ENCODE measurements around the gene PLSCR5. TPM values are rescaled to one million over a fixed set of nuclear protein-coding genes. Genes with fewer than 3 reads are reported as not detected.

Gene PLSCR5
- total RNA-seq, 1 donor from 2014 or later: not detected

GRCh38 chr3:146542978-146543377, 62.2 kb downstream of the PLSCR5 start:
- no peaks in the 10 kb centered on the region for H3K36me3 ChIP-seq (ENCODE audit: control insufficient read depth, insufficient read depth, low read length)
- no peak for TF ChIP-seq CTCF (IDR thresholded peaks at IDR 0.05; ENCODE audit: insufficient read depth, low read length, poor library complexity, severe bottlenecking)
- DNase-seq (ENCODE audit: low read depth): no peak
- peak overlapping the region; percentile 71 for H3K4me3 ChIP-seq (ENCODE audit: low read depth, low read length)
- no peaks in the 10 kb centered on the region for H3K27me3 ChIP-seq (ENCODE audit: control insufficient read depth, insufficient read depth, low read length)

GRCh38 chr3:146542179-146542578, 63.0 kb downstream of the PLSCR5 start:
- no peak overlapping the region for H3K4me3 ChIP-seq (ENCODE audit: low read depth, low read length)

GRCh38 chr3:146540978-146541377, 64.2 kb downstream of the PLSCR5 start:
- no peak for TF ChIP-seq CTCF (IDR thresholded peaks at IDR 0.05; ENCODE audit: insufficient read depth, low read length, poor library complexity, severe bottlenecking)
- DNase-seq (ENCODE audit: low read depth): no peak
- Histone ChIP-seq H3K27me3 (ENCODE audit: control insufficient read depth, insufficient read depth, low read length) (no peaks in the 10 kb centered on the region), H3K36me3 (ENCODE audit: control insufficient read depth, insufficient read depth, low read length) (no peaks in the 10 kb centered on the region), H3K4me3 (ENCODE audit: low read depth, low read length) (no peak overlapping the region)

More at GRCh38 chr3:146542179-146542578, 63.0 kb downstream of the PLSCR5 start:
- no peak for DNase-seq (ENCODE audit: low read depth)
- no peak for TF ChIP-seq CTCF (IDR thresholded peaks at IDR 0.05; ENCODE audit: insufficient read depth, low read length, poor library complexity, severe bottlenecking)
- Histone ChIP-seq H3K36me3 (ENCODE audit: control insufficient read depth, insufficient read depth, low read length) (no peaks in the 10 kb centered on the region), H3K27me3 (ENCODE audit: control insufficient read depth, insufficient read depth, low read length) (no peaks in the 10 kb centered on the region)

GRCh38 chr3:146540236-146540635, 64.9 kb downstream of the PLSCR5 start:
- no peaks in the 10 kb centered on the region for H3K36me3 ChIP-seq (ENCODE audit: control insufficient read depth, insufficient read depth, low read length)
- no peaks in the 10 kb centered on the region for H3K27me3 ChIP-seq (ENCODE audit: control insufficient read depth, insufficient read depth, low read length)
- TF ChIP-seq CTCF (IDR thresholded peaks at IDR 0.05; ENCODE audit: insufficient read depth, low read length, poor library complexity, severe bottlenecking): no peak
- DNase-seq (ENCODE audit: low read depth): no peak
- no peak overlapping the region for H3K4me3 ChIP-seq (ENCODE audit: low read depth, low read length)

- no peak for DNase-seq (ENCODE audit: low read depth)
- Histone ChIP-seq H3K4me3 (ENCODE audit: low read depth, low read length) (no peak overlapping the region), H3K27me3 (ENCODE audit: control insufficient read depth, insufficient read depth, low read length) (no peaks in the 10 kb centered on the region), H3K36me3 (ENCODE audit: control insufficient read depth, insufficient read depth, low read length) (no peaks in the 10 kb centered on the region)
- no peak for TF ChIP-seq CTCF (IDR thresholded peaks at IDR 0.05; ENCODE audit: insufficient read depth, low read length, poor library complexity, severe bottlenecking)
These were observed 65.8 kb downstream of the PLSCR5 start for GRCh38 chr3:146539315-146539714.

GRCh38 chr3:146537603-146538002, 67.5 kb downstream of the PLSCR5 start:
- Histone ChIP-seq H3K27me3 (ENCODE audit: control insufficient read depth, insufficient read depth, low read length) (no peaks in the 10 kb centered on the region), H3K36me3 (ENCODE audit: control insufficient read depth, insufficient read depth, low read length) (no peaks in the 10 kb centered on the region), H3K4me3 (ENCODE audit: low read depth, low read length) (no peak overlapping the region)
- no peak for TF ChIP-seq CTCF (IDR thresholded peaks at IDR 0.05; ENCODE audit: insufficient read depth, low read length, poor library complexity, severe bottlenecking)
- no peak for DNase-seq (ENCODE audit: low read depth)
